Endothelial cell (in vitro differentiated cells): Measurements from ENCODE around the gene CFAP74. TPM values are rescaled to one million over a fixed set of nuclear protein-coding genes. Genes with fewer than 3 reads are reported as not detected.
"Not testable (repeated sequence)": the region's sequence is repeated elsewhere in the genome, so short reads cannot be mapped to it uniquely, and the experiment has no call there.

Experiments used
- DNase-seq: peaks from one replicate; pipeline ENCODE4 v3.0.0; 2021; ENCODE audit warnings: low spot score
- H3K27ac Mint-ChIP-seq: one replicate; pipeline ENCODE4 v1.8.0; 2021; ENCODE audit warnings: mixed read lengths, inconsistent platforms; ENCODE audit not compliant: unreplicated experiment
- H3K27me3 Mint-ChIP-seq: one replicate; pipeline ENCODE4 v1.8.0; 2021; ENCODE audit warnings: mild to moderate bottlenecking, moderate library complexity, mixed read lengths, inconsistent platforms; ENCODE audit not compliant: unreplicated experiment
- H3K36me3 Mint-ChIP-seq: one replicate; pipeline ENCODE4 v1.8.0; 2021; ENCODE audit warnings: mild to moderate bottlenecking, low read depth, mixed read lengths, inconsistent platforms; ENCODE audit not compliant: unreplicated experiment
- H3K4me1 Mint-ChIP-seq: one replicate; pipeline ENCODE4 v1.8.0; 2021; ENCODE audit warnings: mild to moderate bottlenecking, mixed read lengths, inconsistent platforms; ENCODE audit not compliant: unreplicated experiment
- H3K4me3 Mint-ChIP-seq: one replicate; pipeline ENCODE4 v1.8.0; 2021; ENCODE audit warnings: mild to moderate bottlenecking, mixed read lengths, inconsistent platforms; ENCODE audit not compliant: unreplicated experiment
- H3K9me3 Mint-ChIP-seq: one replicate; pipeline ENCODE4 v1.8.0; 2021; ENCODE audit warnings: mixed read lengths, inconsistent platforms; ENCODE audit not compliant: unreplicated experiment
- CTCF ChIP-seq: fragments of 200-600 bp; sonication (generic); IDR thresholded peaks from one replicate; pipeline ENCODE4 v1.5.0; 2021; ENCODE audit warnings: antibody characterized with exemption; ENCODE audit not compliant: unreplicated experiment
- total RNA-seq: library from RNA; stranded (reverse); fragmentation: NEBNext Ultra II Directional; extraction: Animal tissue kit (Norgen Biotek cat#: 25700); gene quantifications from one replicate; pipeline ENCODE4 v1.2.1, GENCODE V29; 2021; ENCODE audit not compliant: unreplicated experiment

Gene CFAP74
- total RNA-seq, 1 donor from 2014 or later: not detected

GRCh38 chr1:1891349-1892078 lies 112.1 kb downstream of the CFAP74 start:
- TF ChIP-seq CTCF: no peak
- H3K4me1 Mint-ChIP-seq: peaks cover 34% of the 10 kb centered on the region
- peak overlapping the region; percentile 90 for H3K27ac Mint-ChIP-seq
- DNase-seq: peak; percentile 62
- peaks cover 24% of the 10 kb centered on the region for H3K27me3 Mint-ChIP-seq
- no peaks in the 10 kb centered on the region for H3K9me3 Mint-ChIP-seq
- peaks cover 7% of the 10 kb centered on the region for H3K36me3 Mint-ChIP-seq
- peak overlapping the region; percentile 94 for H3K4me3 Mint-ChIP-seq

- peak; percentile 89 for DNase-seq
- Mint-ChIP-seq H3K4me1 (peaks cover 36% of the 10 kb centered on the region), H3K4me3 (peak within 1 kb of the TSS; percentile 95), H3K9me3 (no peaks in the 10 kb centered on the region), H3K27me3 (peaks cover 24% of the 10 kb centered on the region), H3K36me3 (peaks cover 11% of the 10 kb centered on the region), H3K27ac (peak within 1 kb of the TSS; percentile 90)
- no peak for TF ChIP-seq CTCF
These were observed 112.9 kb downstream of the CFAP74 start, which contains the start of gene GNB1 for GRCh38 chr1:1890506-1891348. TSS of gene GNB1 (minus strand) at chr1:1891087. CDS start at chr1:1825453, 65,634 bp downstream.

- TF ChIP-seq CTCF: no peak
- DNase-seq: peak; percentile 56
- peak overlapping the region; percentile 95 for H3K4me3 Mint-ChIP-seq
- peaks cover 35% of the 10 kb centered on the region for H3K4me1 Mint-ChIP-seq
- H3K9me3 Mint-ChIP-seq: no peaks in the 10 kb centered on the region
- peak overlapping the region; percentile 93 for H3K27ac Mint-ChIP-seq
- peaks cover 11% of the 10 kb centered on the region for H3K36me3 Mint-ChIP-seq
- H3K27me3 Mint-ChIP-seq: peaks cover 24% of the 10 kb centered on the region
These were observed 113.6 kb downstream of the CFAP74 start for GRCh38 chr1:1889847-1890505.

GRCh38 chr1:1889090-1889750 lies 114.4 kb downstream of the CFAP74 start:
- Mint-ChIP-seq H3K27me3 (peaks cover 21% of the 10 kb centered on the region), H3K4me3 (peak overlapping the region; percentile 95), H3K9me3 (no peaks in the 10 kb centered on the region), H3K27ac (peak overlapping the region; percentile 93), H3K36me3 (peaks cover 11% of the 10 kb centered on the region), H3K4me1 (peaks cover 28% of the 10 kb centered on the region)
- no peak for TF ChIP-seq CTCF
- no peak for DNase-seq

GRCh38 chr1:1883890-1884289 lies 119.7 kb downstream of the CFAP74 start:
- Mint-ChIP-seq H3K4me1 (peaks cover 35% of the 10 kb centered on the region), H3K36me3 (peaks cover 17% of the 10 kb centered on the region), H3K27ac (peak overlapping the region; percentile 10), H3K27me3 (peaks cover 12% of the 10 kb centered on the region)
- not testable (repeated sequence) for H3K4me3 Mint-ChIP-seq, H3K9me3 Mint-ChIP-seq, DNase-seq
